Measurements from ENCODE around the gene MAN1A1. TPM values are rescaled to one million over a fixed set of nuclear protein-coding genes. Genes with fewer than 3 reads are reported as not detected.

Gene MAN1A1
- total RNA-seq, 1 donor from 2014 or later = 17.2 TPM

DNA sequence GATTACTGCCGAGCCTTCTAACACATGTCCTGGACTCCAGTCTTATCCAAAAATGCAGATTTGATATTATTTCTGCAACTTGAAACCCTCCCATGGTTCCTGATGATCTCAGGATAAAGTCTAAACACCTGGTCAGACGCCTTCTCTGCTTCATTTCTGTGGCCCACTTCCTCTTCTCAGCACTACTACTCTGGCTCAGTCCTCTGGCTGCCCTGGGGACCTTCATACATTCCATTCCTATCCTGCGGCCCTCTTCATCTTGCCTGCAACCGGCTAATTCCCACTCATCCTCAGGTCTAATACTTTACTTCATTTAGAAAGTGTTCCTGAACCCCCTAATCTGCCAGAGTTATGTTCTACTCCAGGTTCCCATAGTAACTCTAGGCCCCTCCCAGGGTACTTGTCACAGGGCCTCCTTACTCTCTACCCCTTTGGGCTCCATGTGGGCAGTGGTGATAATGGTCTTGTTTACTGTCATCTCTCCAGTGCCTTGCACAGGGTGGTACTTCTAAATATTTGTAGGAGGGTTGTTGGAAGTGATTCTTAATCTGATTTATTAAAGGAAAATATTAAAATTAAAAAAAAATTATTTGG, 18.9 kb downstream of the MAN1A1 start:
- ATAC-seq (ENCODE audit: poor library complexity) (no peak), DNase-seq (no peak)
- intact Hi-C loops (cut with DNase I) = no loop called here

DNA sequence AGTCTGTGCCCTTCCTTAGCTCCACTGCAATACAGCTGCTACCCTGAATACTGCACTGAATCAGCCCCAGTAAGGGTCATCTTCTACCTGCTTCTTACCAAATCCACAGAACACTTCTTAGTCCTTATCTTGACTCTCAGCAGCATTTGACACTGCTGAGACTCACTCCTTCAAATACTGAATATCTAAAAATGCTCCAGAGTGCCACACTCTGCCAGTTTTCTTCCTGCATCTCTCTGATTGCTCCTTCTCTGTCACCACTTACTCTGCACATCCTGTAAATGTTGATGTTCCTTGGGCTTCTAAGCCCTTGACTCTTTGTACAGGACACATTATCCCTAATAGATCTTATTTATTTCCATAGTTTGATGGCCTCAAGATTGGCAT, 19.8 kb downstream of the MAN1A1 start:
- intact Hi-C loops (cut with DNase I) = no loop called here
- no peak for DNase-seq
- ATAC-seq (ENCODE audit: poor library complexity) = no peak

DNA sequence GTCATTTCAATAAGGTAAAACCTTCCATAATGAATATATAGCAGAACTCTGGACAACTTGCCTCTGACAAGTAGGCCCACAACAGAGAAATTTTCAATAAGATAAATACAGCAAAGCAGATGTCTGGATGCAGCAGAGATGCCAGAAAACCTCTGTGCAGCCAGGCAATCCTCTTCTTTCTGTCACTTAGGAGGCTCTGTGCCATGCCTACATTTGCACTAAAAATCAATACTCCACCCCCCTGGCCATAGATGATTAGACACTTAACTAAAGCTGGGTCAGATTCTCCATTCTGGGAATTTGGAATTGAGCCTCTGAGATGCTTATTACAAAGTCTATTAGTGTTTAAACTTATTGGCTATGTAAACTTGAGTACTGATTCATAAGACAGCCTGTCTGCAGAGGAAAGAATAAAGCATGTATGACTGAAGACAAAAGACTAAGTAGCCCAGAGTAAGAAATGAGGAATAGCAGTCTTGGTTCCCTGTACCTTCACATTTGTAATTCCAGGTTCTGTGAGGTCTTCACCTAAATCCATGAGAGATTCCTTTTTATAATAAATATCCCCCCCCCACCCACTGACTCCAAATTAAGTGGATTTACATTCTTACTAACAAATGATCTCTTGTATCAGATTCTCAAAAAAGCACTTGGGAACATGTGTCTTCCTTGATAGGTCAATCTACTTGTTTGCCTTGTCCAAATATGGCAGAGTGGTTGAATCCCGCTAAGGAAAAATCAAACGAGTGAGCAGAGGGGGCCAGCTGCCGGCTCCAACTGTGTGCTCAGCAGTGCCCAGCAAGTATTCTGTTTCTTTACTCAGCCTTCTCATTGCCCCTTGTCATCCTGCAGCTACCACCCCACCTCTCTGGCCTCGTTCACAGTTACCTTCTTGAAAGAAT, 20.4 kb downstream of the MAN1A1 start:
- ATAC-seq (ENCODE audit: poor library complexity) (no peak), DNase-seq (no peak)
- intact Hi-C loops (cut with DNase I) = no loop called here

DNA sequence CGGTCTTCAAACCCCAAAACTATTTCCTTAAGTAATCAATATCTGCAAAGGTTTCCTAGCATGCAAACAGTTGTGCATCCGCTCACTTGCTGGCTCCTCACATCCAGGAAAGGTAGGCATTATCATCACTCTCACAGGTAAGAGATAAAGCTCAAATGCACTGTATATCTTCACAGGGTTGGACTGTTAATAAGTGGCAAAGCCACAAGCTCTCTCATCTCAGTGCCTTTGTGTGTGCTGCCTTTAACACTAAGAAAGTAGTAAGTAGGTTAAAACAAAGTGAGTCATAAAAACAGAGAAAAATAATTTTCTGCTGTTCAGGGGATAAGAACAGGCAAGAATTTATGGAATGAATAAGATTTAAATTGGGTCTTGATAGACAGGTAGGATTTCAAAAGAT, 21.3 kb downstream of the MAN1A1 start:
- no peak for ATAC-seq (ENCODE audit: poor library complexity)
- no peak for DNase-seq
- intact Hi-C loops (cut with DNase I) = no loop called here

DNA sequence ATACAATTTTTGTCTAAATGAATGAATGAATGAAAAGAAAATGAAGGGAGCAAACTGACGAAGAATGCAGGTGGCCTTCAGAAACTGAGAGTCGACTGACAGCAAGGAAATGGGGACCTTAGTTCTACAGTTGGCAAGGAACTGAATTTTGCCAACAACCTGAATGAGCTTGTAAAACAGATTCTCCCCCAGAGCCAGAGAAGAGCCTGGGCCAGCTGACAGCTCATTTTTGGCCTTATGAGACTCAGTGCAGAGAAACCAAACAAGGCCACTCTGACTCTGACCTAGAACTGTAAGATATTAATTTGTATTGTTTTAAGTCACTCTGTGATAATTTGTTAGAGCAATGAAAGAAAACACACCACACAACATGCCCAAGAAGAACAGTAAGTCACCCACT, 21.8 kb downstream of the MAN1A1 start:
- DNase-seq (no peak), ATAC-seq (ENCODE audit: poor library complexity) (no peak)
- intact Hi-C loops (cut with DNase I) = no loop called here

DNA sequence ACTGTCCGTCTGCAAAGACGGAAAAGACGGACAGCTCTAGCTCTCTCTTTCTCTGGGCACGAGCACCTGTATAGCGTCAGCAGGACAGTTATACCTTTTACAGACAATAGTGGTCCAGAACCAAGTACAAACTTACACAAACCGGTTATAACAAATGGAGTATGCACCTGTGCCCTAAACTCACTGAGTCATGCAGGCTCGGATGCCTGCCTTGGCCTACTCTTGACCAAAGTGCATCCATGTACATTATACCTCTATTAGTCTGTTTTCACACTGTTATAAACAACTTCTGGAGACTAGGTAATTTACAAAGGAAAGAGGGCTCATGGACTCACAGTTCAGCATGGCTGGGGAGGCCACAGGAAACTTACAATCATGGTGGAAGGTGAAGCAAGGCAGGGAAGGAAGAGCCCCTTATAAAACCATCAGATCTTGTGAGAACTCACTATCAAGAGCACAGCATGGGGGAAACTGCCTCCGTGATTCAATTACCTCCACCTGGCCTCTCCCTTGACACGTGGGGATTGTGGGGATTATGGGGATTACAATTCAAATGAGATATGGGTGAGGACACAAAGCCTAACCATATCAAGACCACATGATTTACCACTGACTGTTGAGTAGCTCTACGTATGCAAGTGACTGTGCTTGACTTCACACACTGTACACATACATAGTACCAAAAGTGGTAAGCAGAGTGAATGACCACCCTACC, 23.1 kb downstream of the MAN1A1 start:
- DNase-seq (no peak), ATAC-seq (ENCODE audit: poor library complexity) (no peak)
- intact Hi-C loops (cut with DNase I) = no loop called here

DNA sequence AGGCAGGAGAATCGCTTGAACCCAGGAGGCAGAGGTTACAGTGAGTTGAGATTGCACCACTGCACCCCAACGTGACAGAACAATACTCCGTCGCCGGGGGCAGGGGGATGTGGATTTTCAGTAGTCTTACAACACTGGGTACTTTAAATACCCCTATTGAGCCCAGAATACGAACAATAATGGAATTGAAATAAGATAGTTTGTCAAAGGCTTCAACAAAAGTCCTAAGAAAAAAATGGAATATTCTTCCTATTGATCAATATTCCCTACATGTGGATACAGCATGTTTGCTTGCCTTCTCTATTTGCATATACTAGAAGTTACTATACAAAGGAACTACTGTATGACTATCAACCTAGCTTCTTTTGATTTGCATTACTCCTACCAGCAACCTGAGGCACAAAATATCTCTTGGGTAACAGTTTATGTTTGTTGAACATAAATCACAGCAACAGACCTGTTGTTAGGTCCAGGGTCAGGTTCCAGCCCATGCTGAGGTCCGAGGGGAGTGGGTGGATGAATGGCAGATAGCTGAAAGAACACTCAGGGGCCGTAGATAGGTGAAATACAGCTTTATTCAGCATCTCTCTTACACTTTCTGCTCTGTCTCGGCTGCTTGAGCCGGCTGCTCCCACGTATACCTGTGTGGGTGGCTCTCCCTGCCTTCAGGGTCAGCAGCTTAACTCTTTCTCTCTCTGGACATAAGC, 23.8 kb downstream of the MAN1A1 start:
- DNase-seq (peak; percentile 34), ATAC-seq (ENCODE audit: poor library complexity) (no peak)
- intact Hi-C loops (cut with DNase I) = no loop called here

DNA sequence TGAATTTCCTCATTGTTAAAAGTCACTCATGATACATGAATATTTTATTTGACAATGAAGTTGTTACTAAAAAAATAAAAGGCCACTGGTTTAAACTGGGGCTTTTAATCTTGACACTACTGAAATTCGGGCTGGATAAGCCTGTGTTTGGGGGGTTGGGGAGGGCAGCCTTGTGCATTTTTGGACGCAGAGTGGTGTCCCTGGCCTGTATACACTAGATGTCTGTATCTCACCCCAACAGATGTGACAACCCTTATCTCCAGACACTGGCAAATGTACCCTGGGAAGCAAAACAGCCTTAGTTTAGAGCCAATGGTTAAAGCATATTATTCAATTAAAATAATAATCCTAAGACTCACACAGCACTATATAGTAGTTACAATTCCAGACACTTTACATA, 24.8 kb downstream of the MAN1A1 start:
- no peak for DNase-seq
- intact Hi-C loops (cut with DNase I) = no loop called here
- no peak for ATAC-seq (ENCODE audit: poor library complexity)

DNA sequence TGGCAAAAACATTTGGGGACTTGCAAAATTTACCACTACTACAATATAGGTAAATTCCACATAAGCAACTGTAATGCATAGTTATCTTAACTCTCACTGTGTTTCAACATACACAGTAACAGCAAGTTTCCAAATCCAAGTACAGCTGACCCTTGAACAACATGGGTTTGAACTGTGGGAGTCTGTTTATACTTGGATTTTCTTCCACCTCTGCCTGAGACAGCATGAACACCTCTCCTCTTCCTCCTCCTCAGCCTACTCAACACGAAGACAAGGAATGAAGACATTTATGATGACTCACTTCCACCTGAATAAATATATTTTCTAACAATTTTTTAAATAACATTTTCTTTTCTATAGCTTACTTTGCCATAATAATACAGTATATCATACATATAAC, 25.6 kb downstream of the MAN1A1 start:
- no peak for DNase-seq
- intact Hi-C loops (cut with DNase I) = no loop called here
- ATAC-seq (ENCODE audit: poor library complexity) = no peak

DNA sequence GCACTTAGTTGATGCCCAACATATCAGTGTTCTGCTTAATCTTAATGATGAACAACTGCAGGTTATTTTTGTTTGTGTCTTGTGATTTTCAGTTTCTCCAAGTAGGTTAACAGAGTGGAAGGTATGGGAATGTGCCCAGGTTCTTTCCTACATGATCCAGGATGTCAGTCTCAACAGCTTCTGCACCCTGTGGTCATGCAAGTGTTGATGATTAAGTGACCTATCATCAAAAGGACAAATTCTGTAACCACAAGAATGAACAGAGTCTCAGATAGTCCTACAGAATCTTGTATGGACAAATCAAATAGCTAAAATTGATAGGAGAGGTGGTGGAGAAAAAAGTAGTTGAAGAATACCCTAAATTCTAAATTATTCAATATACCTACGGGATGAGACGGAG, 26.1 kb downstream of the MAN1A1 start:
- intact Hi-C loops (cut with DNase I) = no loop called here
- no peak for DNase-seq
- ATAC-seq (ENCODE audit: poor library complexity) = no peak

DNA sequence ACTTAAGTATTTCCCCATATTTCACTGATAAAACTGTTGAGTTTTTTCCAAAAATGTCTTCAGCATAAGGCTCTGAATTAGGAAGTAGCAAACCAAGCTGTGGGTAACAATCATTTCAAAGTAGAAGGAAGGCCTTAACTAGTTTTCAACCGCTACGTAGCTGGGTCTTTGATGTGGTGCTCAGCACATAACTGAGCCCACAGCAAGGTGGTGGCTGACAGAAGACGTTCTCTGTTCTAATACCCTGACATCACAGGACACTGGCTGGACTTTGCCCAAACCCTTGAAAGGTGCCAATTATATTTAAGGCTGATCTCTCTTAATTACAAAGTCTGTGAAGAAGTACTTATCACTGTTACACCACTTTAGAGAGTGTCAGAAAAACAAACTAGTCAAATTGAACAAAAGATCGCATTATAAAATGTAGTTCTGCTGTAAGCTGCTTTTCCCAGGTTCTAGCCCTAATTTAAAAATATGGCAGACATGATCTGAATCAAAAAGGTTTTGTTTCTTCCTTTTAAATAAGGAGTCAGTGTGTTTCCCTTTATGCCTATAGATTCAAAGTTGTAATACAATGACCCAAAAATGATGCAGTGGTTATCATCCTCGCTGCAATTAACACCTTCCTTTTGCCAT, 26.7 kb downstream of the MAN1A1 start:
- no peak for ATAC-seq (ENCODE audit: poor library complexity)
- intact Hi-C loops (cut with DNase I) = no loop called here
- no peak for DNase-seq

DNA sequence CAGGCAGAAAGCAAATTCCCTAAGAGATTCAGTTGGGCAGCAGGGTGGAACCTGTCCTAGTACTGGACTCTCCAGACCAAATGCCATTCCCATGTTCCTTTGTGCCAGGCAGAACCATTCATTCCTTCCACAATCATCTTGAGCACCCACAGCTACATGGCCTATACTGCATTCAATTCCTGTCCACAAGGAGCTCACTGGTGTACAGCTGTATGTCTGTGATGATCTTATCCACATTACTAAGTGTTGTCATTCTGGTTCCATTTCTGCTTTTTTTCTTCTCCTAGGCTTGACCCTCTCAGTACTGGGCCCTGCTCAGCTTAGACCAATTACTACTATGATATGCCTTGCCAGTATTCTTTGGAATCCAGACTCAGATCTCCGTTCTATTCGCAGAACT, 27.5 kb downstream of the MAN1A1 start:
- DNase-seq (no peak), ATAC-seq (ENCODE audit: poor library complexity) (no peak)
- intact Hi-C loops (cut with DNase I) = no loop called here

DNA sequence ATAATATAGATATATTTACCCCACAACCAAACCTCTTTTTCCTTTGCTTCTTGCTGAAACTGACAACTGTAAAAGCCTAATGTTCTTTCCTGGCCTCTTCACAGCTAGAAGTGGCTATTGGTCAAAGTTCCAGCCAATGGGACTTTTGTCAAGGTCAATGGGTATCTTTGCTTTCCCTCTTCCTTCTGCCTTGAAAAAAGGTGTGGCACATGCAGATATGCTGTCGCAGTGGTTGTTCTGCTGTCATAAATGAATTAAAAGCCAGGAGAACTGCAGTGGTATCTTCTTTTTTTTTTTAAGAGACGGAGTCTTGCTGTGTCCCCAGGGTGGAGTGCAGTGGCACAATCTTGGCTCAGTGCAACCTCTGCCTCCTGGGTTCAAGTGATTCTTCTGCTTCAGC, 29.9 kb downstream of the MAN1A1 start:
- no peak for ATAC-seq (ENCODE audit: poor library complexity)
- intact Hi-C loops (cut with DNase I) = no loop called here
- no peak for DNase-seq

DNA sequence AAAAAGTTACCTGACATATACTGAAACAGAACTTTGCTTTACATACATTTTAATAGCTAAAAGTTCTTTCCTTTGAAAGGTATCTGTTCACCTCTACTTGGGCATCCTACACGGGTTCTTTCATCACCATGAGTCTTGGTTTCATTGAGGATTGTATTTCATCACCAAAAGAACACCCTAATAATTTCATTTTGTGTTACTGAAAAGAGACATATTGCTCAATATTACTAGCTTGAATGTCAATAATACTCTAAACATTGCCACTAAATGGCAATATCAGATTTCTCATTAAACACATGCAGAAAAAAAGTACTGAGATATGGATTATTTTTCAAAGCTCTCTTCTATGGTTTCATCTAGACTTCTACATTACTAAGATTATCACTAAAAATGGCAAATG, 30.8 kb downstream of the MAN1A1 start:
- DNase-seq (no peak), ATAC-seq (ENCODE audit: poor library complexity) (no peak)
- intact Hi-C loops (cut with DNase I) = no loop called here

DNA sequence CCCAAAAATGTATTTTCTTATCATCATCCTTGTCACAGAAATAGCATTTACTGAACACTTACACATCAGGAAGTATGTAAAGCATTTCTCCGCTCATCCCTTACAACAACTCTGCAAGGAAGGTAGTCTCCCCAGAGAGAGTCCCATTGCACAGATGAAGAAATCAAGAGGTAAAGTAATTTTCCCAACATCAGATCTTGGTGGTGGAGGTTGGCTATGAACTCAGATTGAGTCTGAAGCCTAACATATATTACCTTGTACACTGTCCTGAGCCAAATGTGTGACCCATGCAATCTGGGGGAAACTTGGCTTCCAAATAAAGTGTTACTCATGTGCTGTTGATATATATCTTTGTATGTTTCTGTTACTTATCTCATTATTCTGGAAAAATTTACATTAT, 31.4 kb downstream of the MAN1A1 start:
- intact Hi-C loops (cut with DNase I) = no loop called here
- ATAC-seq (ENCODE audit: poor library complexity) (no peak), DNase-seq (no peak)

DNA sequence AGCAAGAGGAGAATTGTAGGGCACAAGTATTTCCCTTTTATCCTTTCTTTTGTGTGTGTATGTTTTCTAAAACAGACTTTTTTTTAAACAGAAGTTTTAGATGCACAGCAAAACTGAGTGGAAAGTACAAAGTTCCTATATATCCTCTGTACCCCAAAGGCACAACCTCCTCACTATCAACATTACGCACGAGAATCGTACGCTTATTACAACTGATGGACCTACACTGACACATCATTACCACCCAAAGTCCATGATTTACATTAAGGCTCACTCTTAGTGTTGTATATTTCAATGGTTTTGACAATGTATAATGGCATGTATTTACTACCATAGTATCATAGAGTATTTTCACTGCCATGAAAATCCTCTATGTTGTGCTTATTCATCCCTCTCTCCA, 32.6 kb downstream of the MAN1A1 start:
- DNase-seq (no peak), ATAC-seq (ENCODE audit: poor library complexity) (no peak)
- intact Hi-C loops (cut with DNase I) = no loop called here

DNA sequence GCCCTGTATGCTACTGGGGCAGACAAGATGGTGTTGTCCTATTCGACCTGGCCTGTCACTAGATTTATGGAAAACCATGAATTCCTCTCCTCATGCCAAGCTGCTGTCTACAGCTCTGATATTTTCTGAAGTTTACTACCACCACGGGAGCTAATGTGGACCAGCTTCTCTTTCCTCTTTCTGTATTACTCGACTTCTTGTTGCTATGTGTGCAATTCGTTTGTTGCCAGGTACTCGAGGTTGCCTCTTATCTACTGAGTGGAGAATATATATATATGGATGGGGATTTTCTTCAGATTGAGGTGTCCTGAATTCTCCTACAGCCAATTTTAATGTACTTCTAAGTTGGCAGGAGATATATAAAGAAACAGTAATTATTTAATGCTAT, 34.7 kb downstream of the MAN1A1 start:
- DNase-seq = no peak
- no peak for ATAC-seq (ENCODE audit: poor library complexity)
- intact Hi-C loops (cut with DNase I) = no loop called here

DNA sequence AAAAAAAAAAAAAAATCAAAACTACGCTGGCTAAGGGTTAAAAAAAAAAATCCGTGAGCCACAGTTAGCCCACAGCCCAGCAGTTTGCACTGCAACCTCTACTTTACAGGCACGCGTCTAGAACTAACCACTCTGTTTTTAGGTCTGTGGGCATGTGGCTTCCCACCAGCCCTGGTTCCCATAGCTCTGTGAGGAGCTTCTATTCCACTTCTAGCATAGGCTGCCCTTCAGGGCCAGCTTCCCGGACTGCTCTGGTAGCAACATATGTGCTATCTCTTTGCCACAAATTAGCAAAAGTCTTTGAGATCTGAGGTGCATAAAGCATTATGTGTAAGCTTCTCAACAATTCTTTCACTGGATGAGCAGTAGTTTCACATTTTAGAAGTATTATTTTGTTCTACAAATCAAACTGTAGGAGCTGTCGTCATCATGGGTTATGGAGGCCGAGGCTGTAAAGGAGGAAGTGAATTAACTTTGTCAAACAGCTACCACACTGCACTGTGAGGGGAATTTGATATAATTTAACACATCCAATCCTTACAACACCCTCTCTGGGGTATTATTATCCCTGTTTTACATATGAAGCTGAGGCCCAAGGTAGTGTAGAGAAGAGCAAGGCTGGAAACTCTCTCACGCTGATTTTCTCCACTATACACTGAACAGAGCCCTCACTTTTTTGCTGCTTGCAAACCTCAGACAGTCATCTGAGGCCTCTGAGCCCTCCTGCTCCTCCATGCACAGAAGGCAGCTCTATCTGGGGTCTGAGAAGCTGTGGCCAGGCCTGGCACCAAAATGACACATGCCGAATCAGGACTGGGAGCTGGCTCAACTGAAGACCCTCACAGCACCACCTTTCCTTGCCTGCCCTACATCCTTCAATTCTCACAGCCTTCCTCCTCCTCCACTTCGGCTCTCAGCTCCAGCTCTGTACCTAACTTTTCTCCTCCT, 35.4 kb downstream of the MAN1A1 start:
- intact Hi-C loops (cut with DNase I) = no loop called here
- no peak for DNase-seq
- peak; percentile 48 for ATAC-seq (ENCODE audit: poor library complexity)

Data from Right ventricle myocardium superior (tissue), 1 donor.